BLaER1 (cell line): ENCODE results near the gene HES4.

Experiments used
- H3K27ac ChIP-seq: shearing (Covaris generic); formaldehyde crosslinking; 2 replicates; pipeline ENCODE4 v1.8.1; 2022
- H3K27me3 ChIP-seq: shearing (Covaris generic); formaldehyde crosslinking; 2 replicates; pipeline ENCODE4 v1.8.1; 2022
- H3K36me3 ChIP-seq: shearing (Covaris generic); formaldehyde crosslinking; 2 replicates; pipeline ENCODE4 v1.8.1; 2022
- H3K4me1 ChIP-seq: shearing (Covaris generic); formaldehyde crosslinking; 2 replicates; pipeline ENCODE4 v1.8.1; 2022
- H3K4me2 ChIP-seq: shearing (Covaris generic); formaldehyde crosslinking; 2 replicates; pipeline ENCODE4 v1.8.1; 2022
- H3K4me3 ChIP-seq: shearing (Covaris generic); formaldehyde crosslinking; 2 replicates; pipeline ENCODE4 v1.8.1; 2022
- H3K9ac ChIP-seq: shearing (Covaris generic); formaldehyde crosslinking; 2 replicates; pipeline ENCODE4 v1.8.1; 2022
- H3K9me3 ChIP-seq: shearing (Covaris generic); formaldehyde crosslinking; 2 replicates; pipeline ENCODE4 v1.8.1; 2022
- H4K20me1 ChIP-seq: shearing (Covaris generic); formaldehyde crosslinking; 2 replicates; pipeline ENCODE4 v1.8.1; 2022
- Cebpa-rat ChIP-seq: shearing (Covaris generic); IDR thresholded peaks from 2 replicates; pipeline ENCODE4 v1.8.1; 2022

Gene HES4

GRCh38 chr1:952201-952600 is 47.7 kb downstream of the HES4 start:
- peaks cover 20% of the 10 kb centered on the region for H3K4me1 ChIP-seq
- no peak overlapping the region for H3K4me2 ChIP-seq
- no peaks in the 10 kb centered on the region for H3K27me3 ChIP-seq
- H3K9ac ChIP-seq, result no peak overlapping the region
- H3K36me3 ChIP-seq, result peaks cover 100% of the 10 kb centered on the region
- no peak overlapping the region for H3K4me3 ChIP-seq
- no peaks in the 10 kb centered on the region for H3K9me3 ChIP-seq
- no peak for TF ChIP-seq Cebpa-rat
- no peak overlapping the region for H3K27ac ChIP-seq
- peaks cover 99% of the 10 kb centered on the region for H4K20me1 ChIP-seq

DNA sequence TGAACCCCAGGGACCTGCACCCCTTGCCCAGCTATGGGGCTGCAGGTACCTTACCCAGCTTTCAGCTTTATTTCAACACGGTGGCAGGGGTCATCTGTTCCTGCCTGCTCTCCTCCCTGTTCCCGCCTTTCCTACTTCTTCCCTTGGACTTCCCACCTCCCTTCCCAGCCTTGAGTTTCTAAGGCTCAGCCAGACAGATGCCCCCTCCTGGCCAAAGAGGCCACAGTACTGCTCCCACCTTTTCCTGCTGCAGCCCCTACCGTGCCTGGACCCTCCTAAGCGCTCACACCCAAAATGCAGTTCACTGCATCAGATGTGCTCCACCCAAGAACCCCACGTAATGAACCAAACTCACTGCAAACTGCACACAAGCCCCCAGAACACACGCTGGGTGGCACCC is 48.5 kb downstream of the HES4 start:
- H3K9ac ChIP-seq, result no peak overlapping the region
- no peak overlapping the region for H3K4me2 ChIP-seq
- H4K20me1 ChIP-seq, result peaks cover 99% of the 10 kb centered on the region
- TF ChIP-seq Cebpa-rat, result no peak
- H3K27ac ChIP-seq, result no peak overlapping the region
- no peaks in the 10 kb centered on the region for H3K9me3 ChIP-seq
- no peak overlapping the region for H3K4me3 ChIP-seq
- no peaks in the 10 kb centered on the region for H3K27me3 ChIP-seq
- peaks cover 100% of the 10 kb centered on the region for H3K36me3 ChIP-seq
- H3K4me1 ChIP-seq, result peaks cover 12% of the 10 kb centered on the region

GRCh38 chr1:950881-951280 is 49.0 kb downstream of the HES4 start:
- peaks cover 100% of the 10 kb centered on the region for H3K36me3 ChIP-seq
- no peaks in the 10 kb centered on the region for H3K9me3 ChIP-seq
- H3K27me3 ChIP-seq, result no peaks in the 10 kb centered on the region
- H3K27ac ChIP-seq, result no peak overlapping the region
- no peak overlapping the region for H3K4me2 ChIP-seq
- TF ChIP-seq Cebpa-rat, result no peak
- H3K4me1 ChIP-seq, result peaks cover 10% of the 10 kb centered on the region
- no peak overlapping the region for H3K9ac ChIP-seq
- peaks cover 99% of the 10 kb centered on the region for H4K20me1 ChIP-seq
- no peak overlapping the region for H3K4me3 ChIP-seq

- no peak overlapping the region for H3K4me3 ChIP-seq
- no peak overlapping the region for H3K4me2 ChIP-seq
- TF ChIP-seq Cebpa-rat, result no peak
- H3K27me3 ChIP-seq, result no peaks in the 10 kb centered on the region
- H3K36me3 ChIP-seq, result peaks cover 100% of the 10 kb centered on the region
- peaks cover 10% of the 10 kb centered on the region for H3K4me1 ChIP-seq
- peaks cover 99% of the 10 kb centered on the region for H4K20me1 ChIP-seq
- no peak overlapping the region for H3K27ac ChIP-seq
- H3K9me3 ChIP-seq, result no peaks in the 10 kb centered on the region
- no peak overlapping the region for H3K9ac ChIP-seq
Measured at GRCh38 chr1:950268-950667, 49.6 kb downstream of the HES4 start.
